Raji (cell line): ENCODE measurements around the gene WDR27.

Experiments
- POLR2A ChIP-seq: IDR thresholded peaks from 2 replicates; pipeline ENCODE4 v1.6.1; 2011; ENCODE audit warnings: low read depth, low read length, control low read depth; ENCODE audit not compliant: insufficient read depth

The WDR27 gene

GRCh38 chr6:169527306-169527705 is 174.5 kb downstream of the WDR27 start:
- no peak for TF ChIP-seq POLR2A

GRCh38 chr6:169521825-169522224 is 180.0 kb downstream of the WDR27 start:
- TF ChIP-seq POLR2A: no peak

DNA sequence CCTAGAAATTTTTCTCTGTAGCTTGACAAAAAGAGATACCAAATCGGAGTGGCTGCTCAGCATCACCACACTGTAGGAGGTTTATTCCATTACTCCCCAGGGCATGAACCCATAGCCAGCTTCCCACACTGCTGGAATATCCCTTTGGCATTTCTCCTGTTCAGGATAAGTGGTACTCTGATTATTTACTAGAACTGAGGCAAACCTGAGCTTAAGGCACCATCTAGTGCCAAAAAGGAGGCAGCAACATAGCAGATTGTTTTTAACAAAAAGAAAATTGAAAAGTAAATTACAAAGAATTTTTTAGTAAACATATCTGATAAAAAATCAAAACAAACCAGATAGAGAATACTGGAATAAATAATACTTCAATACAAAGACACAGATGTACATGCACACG is 181.7 kb downstream of the WDR27 start:
- TF ChIP-seq POLR2A: no peak

- no peak for TF ChIP-seq POLR2A
Measured at GRCh38 chr6:169518451-169518850, 183.4 kb downstream of the WDR27 start.

GRCh38 chr6:169513478-169514193 is 188.2 kb downstream of the WDR27 start:
- TF ChIP-seq POLR2A: no peak

GRCh38 chr6:169510871-169511270 is 191.0 kb downstream of the WDR27 start:
- no peak for TF ChIP-seq POLR2A

- no peak for TF ChIP-seq POLR2A
Measured at GRCh38 chr6:169508452-169508851, 193.4 kb downstream of the WDR27 start.

GRCh38 chr6:169503422-169504152 is 198.2 kb downstream of the WDR27 start:
- TF ChIP-seq POLR2A: no peak

- TF ChIP-seq POLR2A: no peak
Measured at GRCh38 chr6:169502445-169502844, 199.4 kb downstream of the WDR27 start.

- no peak for TF ChIP-seq POLR2A
Measured at GRCh38 chr6:169501777-169502313, 200.0 kb downstream of the WDR27 start.

DNA sequence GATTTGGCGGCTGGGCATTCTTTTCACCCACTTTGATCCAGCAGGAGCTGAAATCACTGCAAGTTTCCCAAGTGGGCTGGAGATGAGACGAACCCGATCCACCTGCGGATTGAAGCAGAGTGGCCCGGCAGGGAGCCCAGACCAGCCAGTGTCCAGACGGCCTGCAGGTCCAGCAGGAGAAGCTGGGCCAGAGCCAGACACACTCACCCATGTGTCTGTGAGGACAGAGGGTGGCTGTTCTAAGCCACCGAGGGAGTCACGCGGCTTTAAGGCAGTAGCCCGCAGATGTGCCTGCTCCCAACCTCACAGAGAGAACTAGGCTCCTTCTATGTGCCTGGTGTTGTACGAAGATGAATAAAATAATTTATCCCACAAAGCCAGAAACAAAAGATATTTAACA is 200.7 kb downstream of the WDR27 start:
- TF ChIP-seq POLR2A: no peak

DNA sequence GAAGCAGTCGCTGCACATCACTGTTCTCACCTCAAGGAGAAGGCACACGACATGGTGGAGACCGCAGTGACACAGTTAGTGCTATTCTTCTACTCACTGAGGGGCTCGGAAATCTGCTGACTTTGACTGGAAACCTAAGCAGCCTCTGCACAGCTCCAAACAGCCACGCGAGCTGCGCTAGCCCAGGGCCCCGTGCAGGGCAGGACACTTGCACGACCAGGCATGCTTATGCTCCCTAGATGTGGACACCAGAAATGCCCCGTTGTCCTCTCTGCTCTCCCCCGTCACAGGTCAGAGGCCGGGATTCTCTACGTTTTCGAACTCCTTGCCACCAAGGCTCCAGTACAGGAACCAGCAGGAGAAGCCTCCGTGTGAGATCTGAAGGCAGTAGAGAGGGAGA is 201.1 kb downstream of the WDR27 start:
- no peak for TF ChIP-seq POLR2A

DNA sequence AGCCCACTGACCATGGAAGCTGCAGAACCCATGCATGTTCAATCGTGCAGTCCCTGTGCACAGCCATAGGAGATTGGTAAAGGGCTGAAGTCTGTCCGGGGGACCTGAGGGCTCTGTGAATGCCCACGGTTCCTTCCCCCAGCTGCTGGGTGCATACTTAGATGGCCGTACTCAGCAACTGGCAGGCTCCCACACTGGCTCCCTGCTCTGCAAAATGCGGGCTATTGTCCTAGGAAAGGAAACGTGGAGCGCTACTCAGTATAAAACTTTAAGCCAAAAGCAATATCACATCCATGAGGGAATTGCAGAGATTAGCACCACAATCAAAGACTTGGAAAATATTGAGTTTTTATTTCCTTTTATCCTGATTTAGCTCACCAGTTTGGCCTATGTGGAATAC is 202.0 kb downstream of the WDR27 start:
- TF ChIP-seq POLR2A: no peak

DNA sequence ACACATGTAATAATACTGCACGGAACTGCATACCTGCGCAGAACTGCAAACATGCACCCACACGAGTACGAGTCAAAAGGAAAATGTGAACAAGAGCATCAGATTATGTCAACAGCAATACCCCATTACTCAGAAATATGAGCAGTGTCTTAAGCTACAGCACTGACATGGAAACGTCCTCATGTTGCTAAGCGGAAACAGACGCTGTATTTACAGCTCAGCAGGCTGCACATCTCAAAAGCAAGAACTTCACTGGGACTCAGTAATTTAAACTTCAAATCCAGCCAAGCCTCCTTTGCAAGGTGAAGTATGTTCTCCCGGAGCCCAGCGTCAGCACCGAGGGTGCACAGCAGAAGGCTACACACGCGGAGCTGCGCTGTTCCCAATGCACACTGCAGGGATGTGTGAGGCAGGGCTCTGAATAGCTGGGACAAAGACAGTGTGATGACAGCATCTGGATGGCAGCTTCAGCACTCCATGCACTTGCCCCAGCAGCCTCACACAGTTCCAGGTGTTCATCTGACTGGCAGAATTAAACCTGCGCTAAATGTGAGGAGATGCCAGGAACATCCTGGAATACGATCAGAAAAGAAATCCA is 202.8 kb downstream of the WDR27 start:
- TF ChIP-seq POLR2A: no peak

DNA sequence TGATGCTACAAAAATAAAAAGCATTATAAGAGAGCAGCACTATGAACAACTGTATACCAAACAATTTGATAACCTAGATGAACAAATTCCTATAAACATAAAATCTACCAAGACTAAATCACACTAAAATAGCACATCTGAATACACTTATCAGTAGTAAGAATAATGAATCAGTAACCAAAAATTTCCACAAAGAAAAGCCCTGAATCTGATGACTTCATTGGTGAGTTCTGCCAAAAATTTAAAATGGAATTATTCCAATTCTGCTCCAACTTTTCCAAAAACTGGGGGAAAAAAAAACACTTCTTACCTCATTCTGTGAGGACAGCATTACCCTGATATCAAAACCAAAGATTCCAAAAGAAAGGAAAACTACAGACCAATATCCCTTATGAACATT is 206.2 kb downstream of the WDR27 start:
- TF ChIP-seq POLR2A: no peak

GRCh38 chr6:169494038-169494437 is 207.8 kb downstream of the WDR27 start:
- TF ChIP-seq POLR2A: no peak
